IMR-90 (cell line): ENCODE data around the gene AXIN1.

Source experiments
- BHLHE40 ChIP-seq: fragments of 150-350 bp; IDR thresholded peaks from 2 replicates; pipeline ENCODE4 v1.6.1; 2016; ENCODE audit warnings: mild to moderate bottlenecking, low read depth, low read length
- CEBPB ChIP-seq: IDR thresholded peaks from 2 replicates; pipeline ENCODE4 v1.6.1; 2012; ENCODE audit warnings: low read depth, low read length, improper control_type of control experiment
- MXI1 ChIP-seq: IDR thresholded peaks from 2 replicates; pipeline ENCODE4 v1.6.1; 2012; ENCODE audit warnings: low read depth, mild to moderate bottlenecking, low read length, moderate library complexity, borderline replicate concordance
- POLR2A ChIP-seq: IDR thresholded peaks from 2 replicates; pipeline ENCODE4 v1.6.1; 2012; ENCODE audit warnings: mild to moderate bottlenecking, low read depth, low read length
- RAD21 ChIP-seq: IDR thresholded peaks from 2 replicates; pipeline ENCODE4 v1.6.1; 2012; ENCODE audit warnings: low read length, improper control_type of control experiment
- RCOR1 ChIP-seq: IDR thresholded peaks from 2 replicates; pipeline ENCODE4 v1.6.1; 2012; ENCODE audit warnings: mild to moderate bottlenecking, low read length, improper control_type of control experiment; ENCODE audit not compliant: insufficient replicate concordance
- USF2 ChIP-seq: fragments of 150-350 bp; IDR thresholded peaks from 2 replicates; pipeline ENCODE4 v1.6.1; 2017; ENCODE audit warnings: mild to moderate bottlenecking, antibody characterized with exemption, low read length, low read depth
- TF ChIP-seq, protein P1 (sequence below): conservative IDR thresholded peaks from 2 replicates; pipeline ENCODE4 v1.5.1; 2012; ENCODE audit warnings: mild to moderate bottlenecking, low read depth, low read length, improper control_type of control experiment
- TF ChIP-seq, protein P2 (sequence below): fragments of 150-350 bp; IDR thresholded peaks from 2 replicates; pipeline ENCODE4 v1.6.1; 2016; ENCODE audit warnings: low read depth, mild to moderate bottlenecking, low read length, moderate library complexity, borderline replicate concordance

- TF ChIP-seq USF2: no peak
- TF ChIP-seq, protein P1, sequence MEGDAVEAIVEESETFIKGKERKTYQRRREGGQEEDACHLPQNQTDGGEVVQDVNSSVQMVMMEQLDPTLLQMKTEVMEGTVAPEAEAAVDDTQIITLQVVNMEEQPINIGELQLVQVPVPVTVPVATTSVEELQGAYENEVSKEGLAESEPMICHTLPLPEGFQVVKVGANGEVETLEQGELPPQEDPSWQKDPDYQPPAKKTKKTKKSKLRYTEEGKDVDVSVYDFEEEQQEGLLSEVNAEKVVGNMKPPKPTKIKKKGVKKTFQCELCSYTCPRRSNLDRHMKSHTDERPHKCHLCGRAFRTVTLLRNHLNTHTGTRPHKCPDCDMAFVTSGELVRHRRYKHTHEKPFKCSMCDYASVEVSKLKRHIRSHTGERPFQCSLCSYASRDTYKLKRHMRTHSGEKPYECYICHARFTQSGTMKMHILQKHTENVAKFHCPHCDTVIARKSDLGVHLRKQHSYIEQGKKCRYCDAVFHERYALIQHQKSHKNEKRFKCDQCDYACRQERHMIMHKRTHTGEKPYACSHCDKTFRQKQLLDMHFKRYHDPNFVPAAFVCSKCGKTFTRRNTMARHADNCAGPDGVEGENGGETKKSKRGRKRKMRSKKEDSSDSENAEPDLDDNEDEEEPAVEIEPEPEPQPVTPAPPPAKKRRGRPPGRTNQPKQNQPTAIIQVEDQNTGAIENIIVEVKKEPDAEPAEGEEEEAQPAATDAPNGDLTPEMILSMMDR: no peak
- TF ChIP-seq POLR2A: no peak
- TF ChIP-seq RAD21: no peak
- no peak for TF ChIP-seq MXI1
- TF ChIP-seq CEBPB: no peak
- TF ChIP-seq BHLHE40: no peak
- TF ChIP-seq RCOR1: no peak
- TF ChIP-seq, protein P2, sequence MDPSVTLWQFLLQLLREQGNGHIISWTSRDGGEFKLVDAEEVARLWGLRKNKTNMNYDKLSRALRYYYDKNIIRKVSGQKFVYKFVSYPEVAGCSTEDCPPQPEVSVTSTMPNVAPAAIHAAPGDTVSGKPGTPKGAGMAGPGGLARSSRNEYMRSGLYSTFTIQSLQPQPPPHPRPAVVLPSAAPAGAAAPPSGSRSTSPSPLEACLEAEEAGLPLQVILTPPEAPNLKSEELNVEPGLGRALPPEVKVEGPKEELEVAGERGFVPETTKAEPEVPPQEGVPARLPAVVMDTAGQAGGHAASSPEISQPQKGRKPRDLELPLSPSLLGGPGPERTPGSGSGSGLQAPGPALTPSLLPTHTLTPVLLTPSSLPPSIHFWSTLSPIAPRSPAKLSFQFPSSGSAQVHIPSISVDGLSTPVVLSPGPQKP: no peak
Measured at GRCh38 chr16:307691-308312, 44.7 kb downstream of the AXIN1 start.
